ENCODE data around the gene SDK1. TPM values are rescaled to one million over a fixed set of nuclear protein-coding genes. Genes with fewer than 3 reads are reported as not detected.

Gene SDK1
- total RNA-seq, 1 donor from 2014 or later: 3.9 TPM

DNA sequence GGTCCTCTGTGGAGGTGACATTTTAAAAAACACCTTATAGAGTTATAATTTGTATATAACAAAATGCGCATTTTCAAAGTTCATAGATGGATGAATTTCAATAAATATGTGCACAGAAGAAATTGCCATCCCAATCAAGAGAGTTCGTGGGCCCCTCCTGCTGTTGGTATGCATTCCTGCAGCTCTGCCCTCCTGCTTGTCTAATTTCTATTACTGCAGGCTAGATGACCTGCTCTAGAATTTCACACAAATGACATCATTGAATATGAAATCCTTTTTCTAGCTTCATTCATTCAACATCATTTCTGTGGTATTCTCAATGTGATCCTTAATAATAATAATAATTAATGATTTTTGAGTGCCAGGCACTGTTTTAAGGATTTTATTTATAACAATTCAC is 348.2 kb downstream of the SDK1 start:
- no peak for DNase-seq (ENCODE audit: low read depth)
- Histone ChIP-seq H3K27me3 (ENCODE audit: control insufficient read depth, insufficient read depth, low read length) (no peaks in the 10 kb centered on the region), H3K4me3 (ENCODE audit: low read depth, low read length) (no peak overlapping the region), H3K36me3 (ENCODE audit: control insufficient read depth, insufficient read depth, low read length) (no peaks in the 10 kb centered on the region)
- TF ChIP-seq CTCF (IDR thresholded peaks at IDR 0.05; ENCODE audit: insufficient read depth, low read length, poor library complexity, severe bottlenecking): no peak

DNA sequence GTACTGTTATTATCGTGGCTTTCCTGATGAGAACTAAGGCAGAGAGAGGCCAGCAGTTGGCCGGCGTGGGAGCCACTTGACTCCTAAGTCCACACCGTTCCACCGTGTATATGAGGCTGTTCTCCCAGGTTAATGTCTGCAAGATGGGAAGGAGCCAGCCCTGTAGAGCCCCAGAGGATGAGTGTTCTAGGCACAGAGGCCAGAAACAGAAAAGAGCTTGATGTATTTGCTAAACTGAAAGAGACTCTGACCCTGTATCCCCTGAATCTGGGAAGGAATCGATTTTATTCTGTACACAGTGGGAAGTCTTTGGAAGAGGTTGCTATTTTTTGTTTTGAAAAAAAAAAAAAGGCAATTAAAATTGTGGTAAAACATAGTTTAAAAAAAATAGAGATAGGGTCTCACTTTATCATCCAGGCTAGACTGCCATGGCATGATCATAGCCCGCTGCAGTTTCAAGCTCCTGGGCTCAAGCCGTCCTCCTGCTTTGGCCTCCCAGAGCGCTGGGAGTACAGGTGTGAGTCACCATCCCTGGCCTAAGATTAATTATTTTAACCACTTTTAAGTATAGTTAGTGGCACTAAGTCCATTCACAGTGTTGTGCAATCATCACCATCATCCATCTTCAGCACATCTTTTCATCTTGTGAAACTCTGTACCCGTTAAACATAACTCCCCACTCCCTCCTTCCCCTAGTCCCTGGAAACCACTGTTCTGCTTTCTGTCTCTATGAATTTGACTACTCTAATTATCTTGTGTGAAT is 348.8 kb downstream of the SDK1 start:
- Histone ChIP-seq H3K4me3 (ENCODE audit: low read depth, low read length) (no peak overlapping the region), H3K27me3 (ENCODE audit: control insufficient read depth, insufficient read depth, low read length) (no peaks in the 10 kb centered on the region), H3K36me3 (ENCODE audit: control insufficient read depth, insufficient read depth, low read length) (no peaks in the 10 kb centered on the region)
- no peak for DNase-seq (ENCODE audit: low read depth)
- no peak for TF ChIP-seq CTCF (IDR thresholded peaks at IDR 0.05; ENCODE audit: insufficient read depth, low read length, poor library complexity, severe bottlenecking)

DNA sequence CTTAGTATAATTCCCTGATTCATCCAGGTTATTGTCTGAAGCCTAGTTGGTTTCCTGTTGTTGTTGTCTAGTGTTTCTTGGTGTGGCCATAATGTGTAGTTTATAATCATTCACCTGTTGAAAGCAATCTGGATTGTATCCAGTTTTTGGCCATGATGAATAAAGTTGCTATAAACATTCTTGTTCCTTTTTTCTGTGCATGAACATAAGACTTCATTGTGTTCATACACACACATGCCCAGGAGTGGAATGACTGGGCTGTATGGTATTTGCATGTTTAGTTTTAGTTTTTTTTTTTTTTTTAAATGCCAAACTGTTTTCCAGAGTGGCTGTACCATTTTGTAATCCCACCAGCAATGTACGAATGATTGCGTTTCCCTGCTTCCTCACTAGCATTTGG is 349.8 kb downstream of the SDK1 start:
- Histone ChIP-seq H3K27me3 (ENCODE audit: control insufficient read depth, insufficient read depth, low read length) (no peaks in the 10 kb centered on the region), H3K36me3 (ENCODE audit: control insufficient read depth, insufficient read depth, low read length) (no peaks in the 10 kb centered on the region), H3K4me3 (ENCODE audit: low read depth, low read length) (no peak overlapping the region)
- no peak for TF ChIP-seq CTCF (IDR thresholded peaks at IDR 0.05; ENCODE audit: insufficient read depth, low read length, poor library complexity, severe bottlenecking)
- DNase-seq (ENCODE audit: low read depth): no peak

GRCh38 chr7:3655635-3656034 is 354.6 kb downstream of the SDK1 start:
- H3K36me3 ChIP-seq (ENCODE audit: control insufficient read depth, insufficient read depth, low read length): no peaks in the 10 kb centered on the region
- DNase-seq (ENCODE audit: low read depth): no peak
- no peaks in the 10 kb centered on the region for H3K27me3 ChIP-seq (ENCODE audit: control insufficient read depth, insufficient read depth, low read length)
- no peak for TF ChIP-seq CTCF (IDR thresholded peaks at IDR 0.05; ENCODE audit: insufficient read depth, low read length, poor library complexity, severe bottlenecking)
- H3K4me3 ChIP-seq (ENCODE audit: low read depth, low read length): no peak overlapping the region

DNA sequence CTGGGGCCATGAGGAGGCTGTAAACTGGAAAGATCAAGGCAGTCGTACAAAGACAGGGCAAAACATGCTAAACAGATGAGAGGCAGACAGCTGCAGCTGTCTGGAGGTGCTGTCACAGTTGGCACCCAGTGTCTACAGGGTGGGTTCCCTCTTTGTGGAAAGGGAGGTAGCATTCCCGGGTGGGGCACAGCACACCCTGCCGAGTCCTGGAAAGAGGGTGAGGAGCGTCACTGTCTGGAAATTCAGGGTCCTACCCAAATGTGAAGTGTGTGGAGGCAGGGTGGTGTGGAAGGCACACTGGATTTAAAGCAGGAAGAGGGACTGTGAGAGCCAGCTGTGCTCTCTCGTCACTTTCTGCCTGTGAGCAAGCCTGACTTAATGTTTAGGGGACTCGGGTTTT is 356.2 kb downstream of the SDK1 start:
- no peaks in the 10 kb centered on the region for H3K27me3 ChIP-seq (ENCODE audit: control insufficient read depth, insufficient read depth, low read length)

More for the DNA sequence above, 356.2 kb downstream of the SDK1 start:
- no peak for DNase-seq (ENCODE audit: low read depth)
- no peaks in the 10 kb centered on the region for H3K36me3 ChIP-seq (ENCODE audit: control insufficient read depth, insufficient read depth, low read length)
- TF ChIP-seq CTCF (IDR thresholded peaks at IDR 0.05; ENCODE audit: insufficient read depth, low read length, poor library complexity, severe bottlenecking): no peak
- no peak overlapping the region for H3K4me3 ChIP-seq (ENCODE audit: low read depth, low read length)

All from kidney epithelial cell (primary cell).